Ovary (tissue), 9 donors: ENCODE measurements around the gene EVA1A. TPM values are rescaled to one million over a fixed set of nuclear protein-coding genes. Genes with fewer than 3 reads are reported as not detected.

Experiments used
- DNase-seq, 5 donors: peaks; one replicate each; pipeline ENCODE4 v3.0.0-alpha.2; 2019 to 2020
- H3K27ac ChIP-seq, 2 donors: fragments of 200-600 bp; one replicate each; pipeline versions ENCODE4 v1.5.1 to v1.8.0; 2019 to 2022
- H3K27me3 ChIP-seq: fragments of 200-600 bp; one replicate; pipeline ENCODE4 v1.8.0; 2022
- H3K36me3 ChIP-seq: fragments of 200-600 bp; sonication (generic); one replicate; pipeline ENCODE4 v1.5.1; 2019
- H3K4me1 ChIP-seq: one replicate; pipeline ENCODE4 v1.8.1; 2013; ENCODE audit warnings: mild to moderate bottlenecking, moderate library complexity; ENCODE audit not compliant: insufficient read depth
- H3K4me3 ChIP-seq: fragments of 200-600 bp; sonication (generic); one replicate; pipeline ENCODE4 v1.5.1; 2017
- H3K9me3 ChIP-seq, 2 donors: fragments of 200-600 bp in 1 of 2; sonication (generic) in 1 of 2; one replicate each; pipeline versions ENCODE4 v1.5.1 to v1.8.1; 2013 to 2019; ENCODE audit warnings: mild to moderate bottlenecking in 1 of 2, moderate library complexity in 1 of 2
- EP300 ChIP-seq: sonication (generic); formaldehyde crosslinking; IDR thresholded peaks from one replicate; pipeline ENCODE4 v1.6.1; 2017; ENCODE audit warnings: antibody characterized with exemption
- POLR2A ChIP-seq: fragments of 450-650 bp; IDR thresholded peaks from one replicate; pipeline ENCODE4 v1.6.1; 2017; ENCODE audit warnings: antibody characterized with exemption, mild to moderate bottlenecking, moderate library complexity
- WGBS, 3 donors: extraction: QIAGEN DNeasy Blood & Tissue Kit in 1 of 3; methylation state at CpG; one replicate each; pipeline versions ENCODE4 v1.1.5 to v1.1.7; 2013 to 2017; 5-methylcytosine and 5-hydroxymethylcytosine counted together
- intact Hi-C, 4 donors: fragments of 100-400 bp; cut with DNase I; formaldehyde crosslinking; loops; one replicate each; pipeline versions ENCODE4 v1.11.0 to v1.15.1; 2022 to 2023
- polyA plus RNA-seq, 2 donors: library from polyadenylated mRNA; stranded (reverse); fragments of 200-250 nt in 1 of 2; fragments of 350-450 nt in 1 of 2; fragmentation: Illumina TruSeq in 1 of 2; extraction: RNeasy Lipid Tissue Mini Kit (QIAGEN cat#74804) in 1 of 2; gene quantifications; one replicate each; pipeline ENCODE4 v1.2.3, GENCODE V29; 2013 to 2014
- total RNA-seq, 7 donors: library from RNA; depleted of rRNA in 2 of 7; stranded (reverse); fragments of >200 nt in 2 of 7; fragmentation: NEBNext Ultra II Directional in 3 of 7; extraction: Animal tissue kit (Norgen Biotek cat#: 25700) in 3 of 7; gene quantifications; one replicate each; pipeline versions ENCODE4 v1.1.0 to v1.2.4, GENCODE V29; 2016 to 2023
- TF ChIP-seq, protein P1 (sequence below), 3 donors: fragments of 450-650 bp in 2 of 3; fragments of 200-600 bp in 1 of 3; IDR thresholded peaks; one replicate each; pipeline versions ENCODE4 v1.5.1 to v1.8.0; 2016 to 2022; ENCODE audit warnings: antibody characterized with exemption in 3 of 3, mild to moderate bottlenecking in 1 of 3
- donor health status: DM: no; HTN: no; CAD: no; lungs with moderate emphysema.
- donor health status: DM: no; HTN: no; CAD: no.
- donor health status: Bipolar disorder and iron deficiency.
- donor health status: DM: yes; HTN: yes; CAD: no.
- donor health status: DM: no; HTN: no; CAD: no.
- donor health status: DM: yes; HTN: yes; CAD: no.

EVA1A gene
- total and polyA plus RNA-seq, 9 donors, result 0.62 to 12.2 (median 1.4) TPM

DNA sequence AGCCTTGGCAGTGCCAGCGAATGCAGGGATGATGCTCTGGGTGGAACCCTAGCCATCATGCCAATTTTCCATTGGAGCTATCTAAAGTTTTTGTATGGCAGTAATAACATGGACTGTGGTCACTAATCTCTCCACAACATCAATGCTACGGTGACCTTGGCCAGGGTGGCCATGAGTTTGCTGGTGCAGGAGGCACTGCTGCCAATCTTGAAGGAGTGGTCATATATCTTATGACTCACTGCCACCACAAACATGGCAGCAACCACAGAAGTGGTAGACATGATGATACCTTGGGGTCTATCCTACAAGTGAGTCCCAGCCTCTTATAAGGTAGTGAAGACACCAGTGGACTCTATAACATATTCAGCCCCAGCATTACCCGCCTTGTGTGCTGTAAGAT, 104.6 kb downstream of the EVA1A start:
- intact Hi-C loops, result no loop called here
- no peak overlapping the region for H3K4me3 ChIP-seq
- no peaks in the 10 kb centered on the region for H3K27me3 ChIP-seq
- TF ChIP-seq POLR2A (no peak), EP300 (no peak)
- TF ChIP-seq, protein P1, sequence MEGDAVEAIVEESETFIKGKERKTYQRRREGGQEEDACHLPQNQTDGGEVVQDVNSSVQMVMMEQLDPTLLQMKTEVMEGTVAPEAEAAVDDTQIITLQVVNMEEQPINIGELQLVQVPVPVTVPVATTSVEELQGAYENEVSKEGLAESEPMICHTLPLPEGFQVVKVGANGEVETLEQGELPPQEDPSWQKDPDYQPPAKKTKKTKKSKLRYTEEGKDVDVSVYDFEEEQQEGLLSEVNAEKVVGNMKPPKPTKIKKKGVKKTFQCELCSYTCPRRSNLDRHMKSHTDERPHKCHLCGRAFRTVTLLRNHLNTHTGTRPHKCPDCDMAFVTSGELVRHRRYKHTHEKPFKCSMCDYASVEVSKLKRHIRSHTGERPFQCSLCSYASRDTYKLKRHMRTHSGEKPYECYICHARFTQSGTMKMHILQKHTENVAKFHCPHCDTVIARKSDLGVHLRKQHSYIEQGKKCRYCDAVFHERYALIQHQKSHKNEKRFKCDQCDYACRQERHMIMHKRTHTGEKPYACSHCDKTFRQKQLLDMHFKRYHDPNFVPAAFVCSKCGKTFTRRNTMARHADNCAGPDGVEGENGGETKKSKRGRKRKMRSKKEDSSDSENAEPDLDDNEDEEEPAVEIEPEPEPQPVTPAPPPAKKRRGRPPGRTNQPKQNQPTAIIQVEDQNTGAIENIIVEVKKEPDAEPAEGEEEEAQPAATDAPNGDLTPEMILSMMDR (IDR thresholded peaks at IDR 0.05), result no peak
- H3K36me3 ChIP-seq, result no peaks in the 10 kb centered on the region
- H3K4me1 ChIP-seq, result no peaks in the 10 kb centered on the region
- no peak for DNase-seq
- H3K27ac ChIP-seq, result no peak overlapping the region
- H3K9me3 ChIP-seq, result no peaks in the 10 kb centered on the region
- WGBS, 3 donors, result 90 to 96% (median 92%) methylated on average over 3 of the region's 3 CpGs

DNA sequence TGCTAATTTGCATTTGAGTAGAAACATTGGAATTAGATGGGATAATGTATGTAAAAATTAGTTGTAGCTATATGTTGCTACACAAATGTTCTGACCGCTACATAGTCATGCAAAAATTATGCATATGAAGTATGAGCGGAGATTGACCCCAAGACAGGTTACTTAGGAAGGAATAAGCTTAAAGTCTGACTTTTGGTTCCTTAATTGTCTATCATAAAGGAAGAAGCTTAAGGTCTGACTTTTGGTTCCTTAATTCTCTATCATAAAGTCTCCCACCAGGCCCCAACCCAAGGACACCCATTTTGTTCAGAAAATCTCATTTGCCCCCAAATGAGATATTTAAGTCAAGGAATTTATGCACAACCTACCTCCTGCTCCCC, 106.5 kb downstream of the EVA1A start:
- no peaks in the 10 kb centered on the region for H3K27me3 ChIP-seq
- no peak for DNase-seq
- H3K9me3 ChIP-seq, result no peaks in the 10 kb centered on the region
- no peak overlapping the region for H3K27ac ChIP-seq
- H3K36me3 ChIP-seq, result no peaks in the 10 kb centered on the region
- intact Hi-C loops, result no loop called here
- WGBS, 3 donors, result 48 to 74% (median 71%) methylated on average over 2 of the region's 2 CpGs
- H3K4me1 ChIP-seq, result no peaks in the 10 kb centered on the region
- no peak overlapping the region for H3K4me3 ChIP-seq
- TF ChIP-seq, protein P1 (IDR thresholded peaks at IDR 0.05), result no peak
- no peak for TF ChIP-seq POLR2A
- TF ChIP-seq EP300, result no peak

DNA sequence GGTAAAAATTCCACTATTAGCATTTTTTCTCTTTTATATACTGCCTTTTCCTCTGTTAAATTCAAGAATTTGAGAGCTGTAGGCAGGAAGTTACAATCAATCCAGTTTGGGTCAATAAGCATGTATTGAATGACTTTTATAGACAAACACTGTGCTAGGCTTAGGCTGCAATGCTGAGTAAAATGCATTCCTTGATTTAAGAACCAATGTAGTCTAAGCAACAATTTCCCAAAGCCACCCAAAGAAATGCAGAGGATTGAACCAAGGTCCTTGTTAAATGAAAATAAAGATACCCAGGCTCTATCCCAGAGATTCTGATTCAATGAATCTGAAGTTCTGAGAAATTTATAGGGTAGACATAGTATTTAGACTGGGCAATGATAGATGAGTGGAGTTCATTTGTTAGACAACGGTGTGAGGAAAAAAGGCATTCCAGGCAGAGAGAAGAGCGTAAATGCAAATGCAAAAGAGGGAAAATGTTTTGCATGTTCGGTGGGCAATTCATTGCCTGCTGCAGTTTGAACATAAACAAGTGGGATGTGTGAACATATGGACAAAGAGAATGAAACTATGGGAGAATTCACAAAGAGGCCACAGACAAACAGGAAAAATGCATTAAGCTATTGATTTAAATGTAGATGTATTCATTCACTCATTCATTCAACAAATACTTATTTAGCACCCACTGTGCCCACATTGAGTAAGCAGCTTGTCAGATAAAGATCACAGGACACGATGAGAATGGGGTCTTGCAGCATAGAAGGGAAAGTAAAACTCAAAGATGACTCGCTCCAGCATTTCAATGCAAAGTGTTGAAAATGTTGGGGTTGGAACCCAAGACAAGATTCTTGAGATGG, 107.1 kb downstream of the EVA1A start:
- DNase-seq, result no peak
- Histone ChIP-seq H3K4me3 (no peak overlapping the region), H3K27me3 (no peaks in the 10 kb centered on the region), H3K36me3 (no peaks in the 10 kb centered on the region), H3K4me1 (no peaks in the 10 kb centered on the region), H3K27ac (no peak overlapping the region), H3K9me3 (no peaks in the 10 kb centered on the region)
- WGBS, 3 donors, result 71 to 76% (median 75%) methylated on average over 5 of the region's 5 CpGs
- intact Hi-C loops, result no loop called here
- TF ChIP-seq, protein P1 (IDR thresholded peaks at IDR 0.05), result no peak
- no peak for TF ChIP-seq POLR2A
- no peak for TF ChIP-seq EP300

DNA sequence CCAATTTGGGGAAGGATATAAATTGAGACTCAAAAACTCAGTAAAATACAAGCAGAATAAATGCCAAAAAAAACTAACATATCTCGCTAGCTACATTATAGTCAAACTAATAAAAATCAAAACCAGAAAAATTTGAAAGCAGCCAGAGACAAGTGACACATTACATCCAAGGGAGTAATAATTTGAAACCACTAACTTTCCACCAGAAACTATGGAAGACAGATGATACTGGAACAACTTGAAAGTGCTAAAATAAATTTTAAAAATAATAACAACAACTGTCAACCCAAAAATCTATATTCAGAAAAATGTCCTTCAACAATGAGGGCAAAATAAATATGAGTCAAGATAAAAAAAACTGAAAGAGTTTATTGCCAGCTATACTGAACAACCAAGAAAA, 110.7 kb downstream of the EVA1A start:
- no peaks in the 10 kb centered on the region for H3K27me3 ChIP-seq
- WGBS, 3 donors, result 92 to 96% (median 94%) methylated on average over 1 of the region's 1 CpG
- H3K36me3 ChIP-seq, result no peaks in the 10 kb centered on the region
- no peak for DNase-seq
- H3K9me3 ChIP-seq, result no peaks in the 10 kb centered on the region
- TF ChIP-seq EP300, result no peak
- TF ChIP-seq, protein P1 (IDR thresholded peaks at IDR 0.05), result no peak
- TF ChIP-seq POLR2A, result no peak
- no peak overlapping the region for H3K4me3 ChIP-seq
- no peaks in the 10 kb centered on the region for H3K4me1 ChIP-seq
- H3K27ac ChIP-seq, result no peak overlapping the region
- intact Hi-C loops, result no loop called here
